WTC11 (cell line): Measurements from ENCODE around the gene KNOP1. TPM values are rescaled to one million over a fixed set of nuclear protein-coding genes. Genes with fewer than 3 reads are reported as not detected.

Experiments used
- ATAC-seq: fragments of 200-7000 bp; cut with Tn5 transposase; 2 replicates; pipeline ENCODE4 v1.10.0; 2021; ENCODE audit warnings: mild to moderate bottlenecking, moderate library complexity
- CTCF ChIA-PET: fragments of 300-600 bp; sonication (Branson Sonifier 250); formaldehyde crosslinking; loops from one replicate; lab custom pipeline; 2021; ENCODE audit warnings: antibody characterized with exemption; lab: Charles Lee
- POLR2A ChIA-PET: fragments of 350-600 bp; sonication (Branson Sonifier 250); formaldehyde crosslinking; loops from one replicate; lab custom pipeline; 2021; ENCODE audit warnings: antibody characterized with exemption; lab: Charles Lee
- DNase-seq: peaks from one replicate; pipeline ENCODE4 v3.0.0; 2021; ENCODE audit warnings: low spot score
- H3K27ac Mint-ChIP-seq: 2 replicates; pipeline ENCODE4 v1.8.0; 2021; ENCODE audit warnings: mixed read lengths
- H3K27me3 Mint-ChIP-seq: 2 replicates; pipeline ENCODE4 v1.8.0; 2021; ENCODE audit warnings: low read depth, mild to moderate bottlenecking, moderate library complexity, mixed read lengths
- H3K36me3 Mint-ChIP-seq: 2 replicates; pipeline ENCODE4 v1.8.0; 2021; ENCODE audit warnings: mixed read lengths
- H3K4me1 Mint-ChIP-seq: 2 replicates; pipeline ENCODE4 v1.8.0; 2022; ENCODE audit warnings: mixed read lengths
- H3K4me3 Mint-ChIP-seq: 2 replicates; pipeline ENCODE4 v1.8.0; 2021; ENCODE audit warnings: mild to moderate bottlenecking, moderate library complexity, mixed read lengths
- H3K9me3 Mint-ChIP-seq: 2 replicates; pipeline ENCODE4 v1.8.0; 2021; ENCODE audit warnings: mixed read lengths
- ATF1 ChIP-seq: sonication (generic); formaldehyde crosslinking; IDR thresholded peaks from 2 replicates; pipeline ENCODE4 v1.8.1; 2023; ENCODE audit warnings: mild to moderate bottlenecking, moderate library complexity, missing genetic modification reagents
- CREB1 ChIP-seq: sonication (generic); formaldehyde crosslinking; IDR thresholded peaks from 2 replicates; pipeline ENCODE4 v1.8.0; 2023; ENCODE audit warnings: mild to moderate bottlenecking, missing genetic modification reagents
- EMX1 ChIP-seq: fragments of 250-450 bp; sonication (Bioruptor Pico); IDR thresholded peaks from 2 replicates; pipeline ENCODE4 v1.8.0; 2021; ENCODE audit warnings: mild to moderate bottlenecking
- FOXK1 ChIP-seq: sonication (generic); formaldehyde crosslinking; IDR thresholded peaks from 2 replicates; pipeline ENCODE4 v1.8.0; 2022; ENCODE audit warnings: mild to moderate bottlenecking, moderate library complexity, missing genetic modification reagents
- GRHL2 ChIP-seq: fragments of 250-450 bp; sonication (Bioruptor Pico); IDR thresholded peaks from 2 replicates; pipeline ENCODE4 v1.8.0; 2022; ENCODE audit warnings: mild to moderate bottlenecking, moderate library complexity; ENCODE audit not compliant: insufficient replicate concordance, severe bottlenecking
- OVOL2 ChIP-seq: fragments of 250-450 bp; sonication (Bioruptor Pico); IDR thresholded peaks from 2 replicates; pipeline ENCODE4 v1.9.0; 2021; ENCODE audit warnings: mild to moderate bottlenecking, borderline replicate concordance
- RELA ChIP-seq: sonication (generic); formaldehyde crosslinking; IDR thresholded peaks from 2 replicates; pipeline ENCODE4 v1.8.1; 2022; ENCODE audit warnings: missing genetic modification reagents, mild to moderate bottlenecking, borderline replicate concordance
- SOX15 ChIP-seq: fragments of 250-450 bp; sonication (Bioruptor Pico); IDR thresholded peaks from 2 replicates; pipeline ENCODE4 v1.9.0; 2021; ENCODE audit warnings: mild to moderate bottlenecking
- SP1 ChIP-seq: sonication (generic); formaldehyde crosslinking; conservative IDR thresholded peaks from 2 replicates; pipeline ENCODE4 v1.8.1; 2022; ENCODE audit warnings: missing genetic modification reagents
- TEAD1 ChIP-seq: sonication (generic); formaldehyde crosslinking; IDR thresholded peaks from 2 replicates; pipeline ENCODE4 v1.8.0; 2022; ENCODE audit warnings: mild to moderate bottlenecking, missing genetic modification reagents
- TEAD4 ChIP-seq: sonication (generic); formaldehyde crosslinking; IDR thresholded peaks from 2 replicates; pipeline ENCODE4 v1.8.0; 2022; ENCODE audit warnings: mild to moderate bottlenecking, missing genetic modification reagents
- ZBTB21 ChIP-seq: sonication (generic); formaldehyde crosslinking; IDR thresholded peaks from 2 replicates; pipeline ENCODE4 v1.8.1; 2023; ENCODE audit warnings: mild to moderate bottlenecking, missing genetic modification reagents, borderline replicate concordance
- ZNF121 ChIP-seq: sonication (generic); formaldehyde crosslinking; IDR thresholded peaks from 2 replicates; pipeline ENCODE4 v1.8.0; 2023; ENCODE audit warnings: missing genetic modification reagents
- ZNF423 ChIP-seq: fragments of 250-450 bp; sonication (Bioruptor Pico); IDR thresholded peaks from 2 replicates; pipeline ENCODE4 v2.1.2; 2022; ENCODE audit warnings: mild to moderate bottlenecking, moderate library complexity
- total RNA-seq: library from RNA; stranded (reverse); gene quantifications from 3 replicates; pipeline ENCODE4 v1.2.3, GENCODE V29; 2021
- TF ChIP-seq, protein P1 (sequence below): sonication (generic); formaldehyde crosslinking; IDR thresholded peaks from 2 replicates; pipeline ENCODE4 v1.8.0; 2022; ENCODE audit warnings: mild to moderate bottlenecking, missing genetic modification reagents
- TF ChIP-seq, protein P2 (sequence below): fragments of 250-450 bp; sonication (Bioruptor Pico); conservative IDR thresholded peaks from 2 replicates; pipeline ENCODE4 v1.9.0; 2021; ENCODE audit warnings: mild to moderate bottlenecking
- TF ChIP-seq, protein P3 (sequence below): sonication (generic); formaldehyde crosslinking; IDR thresholded peaks from 2 replicates; pipeline ENCODE4 v1.8.1; 2023; ENCODE audit warnings: mild to moderate bottlenecking, missing genetic modification reagents, moderate library complexity
- TF ChIP-seq, protein P4 (sequence below): fragments of 250-450 bp; sonication (Bioruptor Pico); IDR thresholded peaks from 2 replicates; pipeline ENCODE4 v1.9.0; 2021; ENCODE audit warnings: mild to moderate bottlenecking
- TF ChIP-seq, protein P5 (sequence below): sonication (generic); formaldehyde crosslinking; IDR thresholded peaks from 2 replicates; pipeline ENCODE4 v1.8.1; 2023; ENCODE audit warnings: mild to moderate bottlenecking, moderate library complexity, missing genetic modification reagents

KNOP1 gene
- total RNA-seq, 1 experiment from 2014 or later: 102 TPM

DNA sequence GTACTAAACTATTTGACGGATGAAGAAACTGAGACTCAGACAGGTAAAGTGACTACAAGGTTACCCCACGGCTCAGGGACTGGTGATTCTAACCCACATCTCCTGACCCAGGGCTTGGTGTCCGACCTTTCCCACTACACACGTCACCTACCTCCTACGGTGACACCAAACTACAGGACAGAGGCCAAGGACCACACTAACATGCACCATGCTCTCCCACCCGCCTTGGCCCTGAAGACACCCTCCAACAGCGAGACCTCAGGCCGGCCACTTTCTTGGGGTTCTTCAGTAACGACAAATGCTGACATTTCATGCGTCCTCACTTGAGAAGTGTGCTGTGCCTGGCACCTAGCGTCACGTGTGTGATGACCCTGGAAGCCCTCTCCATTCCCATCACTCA is 6.4 kb downstream of the KNOP1 start:
- Mint-ChIP-seq H3K9me3 (no peaks in the 10 kb centered on the region), H3K27me3 (no peaks in the 10 kb centered on the region), H3K4me3 (no peak overlapping the region), H3K27ac (peak overlapping the region; percentile 73), H3K36me3 (peaks cover 68% of the 10 kb centered on the region), H3K4me1 (peaks cover 68% of the 10 kb centered on the region)
- DNase-seq: no peak
- ChIA-PET CTCF (interaction anchor here (0.6 to 1.7 kb wide), 3 partner anchors 31 to 128 kb away, joined by 3 to 6 read pairs (median 6); no protein-coding TSS in a partner anchor), POLR2A (no interaction called here)
- TF ChIP-seq, protein P1, sequence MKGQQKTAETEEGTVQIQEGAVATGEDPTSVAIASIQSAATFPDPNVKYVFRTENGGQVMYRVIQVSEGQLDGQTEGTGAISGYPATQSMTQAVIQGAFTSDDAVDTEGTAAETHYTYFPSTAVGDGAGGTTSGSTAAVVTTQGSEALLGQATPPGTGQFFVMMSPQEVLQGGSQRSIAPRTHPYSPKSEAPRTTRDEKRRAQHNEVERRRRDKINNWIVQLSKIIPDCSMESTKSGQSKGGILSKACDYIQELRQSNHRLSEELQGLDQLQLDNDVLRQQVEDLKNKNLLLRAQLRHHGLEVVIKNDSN (CRISPR knock-in tag): no peak
- no peak for TF ChIP-seq FOXK1 (CRISPR knock-in tag)
- 0 out of 2 replicates have a peak, but pooled peaks have one; percentile 14 for TF ChIP-seq ZNF121 (CRISPR knock-in tag)
- no peak for TF ChIP-seq GRHL2 (CRISPR knock-in tag)
- TF ChIP-seq TEAD1 (CRISPR knock-in tag): no peak
- no peak for TF ChIP-seq OVOL2 (CRISPR knock-in tag)
- ATAC-seq: no peak

DNA sequence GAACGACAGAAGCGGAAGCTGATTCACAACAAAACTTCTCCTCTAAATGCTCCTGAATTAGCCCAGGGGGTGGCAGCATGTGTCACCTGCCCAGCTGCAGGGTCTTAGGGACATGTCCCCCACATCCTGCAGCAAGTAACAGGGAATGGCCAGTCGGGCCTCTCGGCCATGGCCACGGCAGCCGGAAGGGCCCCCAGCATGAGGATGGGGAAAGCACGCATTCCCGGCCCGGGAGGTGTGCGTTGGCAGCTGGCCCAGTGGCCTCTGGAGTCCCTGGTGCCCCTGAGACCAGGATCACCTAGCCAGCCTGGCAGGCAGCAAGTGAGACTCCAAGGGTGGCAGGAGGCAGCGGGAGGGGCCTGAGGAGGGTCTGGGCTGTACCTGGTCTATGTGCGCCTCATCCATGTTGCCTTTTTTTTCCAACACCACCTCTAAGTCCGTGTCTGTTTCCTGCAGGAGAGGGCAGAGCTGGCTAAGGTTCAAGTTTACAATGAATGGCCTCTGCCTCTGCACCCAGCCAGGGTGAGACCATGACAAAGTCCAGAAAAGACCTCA is 7.0 kb downstream of the KNOP1 start:
- DNase-seq: no peak
- CTCF ChIA-PET: interaction anchor here (0.5 to 1.7 kb wide), 6 partner anchors 30 to 672 kb away, joined by 3 to 6 read pairs (median 4); no protein-coding TSS in a partner anchor

More for the DNA sequence above, 7.0 kb downstream of the KNOP1 start:
- Mint-ChIP-seq H3K27me3 (no peaks in the 10 kb centered on the region), H3K4me1 (peaks cover 62% of the 10 kb centered on the region), H3K36me3 (peaks cover 73% of the 10 kb centered on the region), H3K4me3 (no peak overlapping the region), H3K27ac (peak overlapping the region; percentile 73), H3K9me3 (no peaks in the 10 kb centered on the region)
- ATAC-seq: peak; percentile 8
- TF ChIP-seq, protein P2, sequence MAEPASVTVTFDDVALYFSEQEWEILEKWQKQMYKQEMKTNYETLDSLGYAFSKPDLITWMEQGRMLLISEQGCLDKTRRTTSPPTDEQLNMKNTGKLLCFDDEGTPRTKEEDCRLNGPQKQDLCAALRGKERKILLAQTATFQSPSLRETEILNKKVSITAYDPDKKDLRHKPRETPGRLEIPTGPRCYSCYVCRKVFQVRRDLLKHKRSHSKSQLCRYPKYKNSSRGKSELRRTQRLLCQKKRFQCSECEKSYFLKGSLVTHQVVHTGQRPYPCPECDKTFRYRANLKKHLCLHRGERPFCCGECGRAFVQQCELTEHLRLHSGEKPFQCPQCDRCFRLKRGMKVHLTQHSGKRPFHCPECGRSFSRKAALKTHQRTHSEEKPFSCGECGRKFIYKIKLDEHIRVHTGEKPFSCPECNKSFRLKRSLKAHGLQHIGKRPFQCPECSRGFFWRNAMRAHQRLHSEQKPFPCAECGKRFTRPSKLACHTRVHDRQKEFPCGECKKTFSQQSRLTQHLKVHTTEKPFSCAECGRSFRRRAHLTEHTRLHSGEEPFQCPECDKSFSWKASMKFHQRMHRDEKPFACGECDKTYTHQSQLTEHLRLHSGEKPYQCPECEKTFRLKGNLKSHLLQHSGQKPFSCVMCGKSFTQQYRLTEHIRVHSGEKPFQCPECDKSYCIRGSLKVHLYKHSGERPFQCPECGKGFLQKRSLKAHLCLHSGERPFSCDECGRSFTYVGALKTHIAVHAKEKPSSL: no peak
- TF ChIP-seq ZBTB21 (CRISPR knock-in tag) (no peak), SOX15 (CRISPR knock-in tag) (no peak), EMX1 (CRISPR knock-in tag) (no peak), CREB1 (no peak), ZNF423 (CRISPR knock-in tag) (no peak), SP1 (CRISPR knock-in tag) (no peak), ATF1 (no peak), RELA (CRISPR knock-in tag) (no peak), TEAD4 (CRISPR knock-in tag) (no peak)
- TF ChIP-seq, protein P3, sequence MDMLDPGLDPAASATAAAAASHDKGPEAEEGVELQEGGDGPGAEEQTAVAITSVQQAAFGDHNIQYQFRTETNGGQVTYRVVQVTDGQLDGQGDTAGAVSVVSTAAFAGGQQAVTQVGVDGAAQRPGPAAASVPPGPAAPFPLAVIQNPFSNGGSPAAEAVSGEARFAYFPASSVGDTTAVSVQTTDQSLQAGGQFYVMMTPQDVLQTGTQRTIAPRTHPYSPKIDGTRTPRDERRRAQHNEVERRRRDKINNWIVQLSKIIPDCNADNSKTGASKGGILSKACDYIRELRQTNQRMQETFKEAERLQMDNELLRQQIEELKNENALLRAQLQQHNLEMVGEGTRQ (CRISPR knock-in tag): no peak
- TF ChIP-seq, protein P4, sequence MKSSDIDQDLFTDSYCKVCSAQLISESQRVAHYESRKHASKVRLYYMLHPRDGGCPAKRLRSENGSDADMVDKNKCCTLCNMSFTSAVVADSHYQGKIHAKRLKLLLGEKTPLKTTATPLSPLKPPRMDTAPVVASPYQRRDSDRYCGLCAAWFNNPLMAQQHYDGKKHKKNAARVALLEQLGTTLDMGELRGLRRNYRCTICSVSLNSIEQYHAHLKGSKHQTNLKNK (CRISPR knock-in tag): no peak
- TF ChIP-seq, protein P5, sequence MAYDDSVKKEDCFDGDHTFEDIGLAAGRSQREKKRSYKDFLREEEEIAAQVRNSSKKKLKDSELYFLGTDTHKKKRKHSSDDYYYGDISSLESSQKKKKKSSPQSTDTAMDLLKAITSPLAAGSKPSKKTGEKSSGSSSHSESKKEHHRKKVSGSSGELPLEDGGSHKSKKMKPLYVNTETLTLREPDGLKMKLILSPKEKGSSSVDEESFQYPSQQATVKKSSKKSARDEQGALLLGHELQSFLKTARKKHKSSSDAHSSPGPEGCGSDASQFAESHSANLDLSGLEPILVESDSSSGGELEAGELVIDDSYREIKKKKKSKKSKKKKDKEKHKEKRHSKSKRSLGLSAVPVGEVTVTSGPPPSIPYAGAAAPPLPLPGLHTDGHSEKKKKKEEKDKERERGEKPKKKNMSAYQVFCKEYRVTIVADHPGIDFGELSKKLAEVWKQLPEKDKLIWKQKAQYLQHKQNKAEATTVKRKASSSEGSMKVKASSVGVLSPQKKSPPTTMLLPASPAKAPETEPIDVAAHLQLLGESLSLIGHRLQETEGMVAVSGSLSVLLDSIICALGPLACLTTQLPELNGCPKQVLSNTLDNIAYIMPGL: no peak
- POLR2A ChIA-PET: interaction anchor here (0.6 kb wide), 1 partner anchor 30 kb away, joined by 4 read pairs; no protein-coding TSS in a partner anchor
